Measurements from ENCODE around the gene KRTAP12-3.
"Not testable (repeated sequence)": the region's sequence is repeated elsewhere in the genome, so short reads cannot be mapped to it uniquely, and the experiment has no call there.

KRTAP12-3 gene

GRCh38 chr21:44628707-44629391 is 28.9 kb upstream of the KRTAP12-3 start:
- no peak overlapping the region for H3K27ac ChIP-seq
- no peak for TF ChIP-seq CTCF (conservative IDR thresholded peaks at IDR 0.05)

GRCh38 chr21:44630440-44630839 is 27.3 kb upstream of the KRTAP12-3 start:
- H3K27ac ChIP-seq: no peak overlapping the region
- no peak for TF ChIP-seq CTCF (conservative IDR thresholded peaks at IDR 0.05)

GRCh38 chr21:44632067-44632466 is 25.7 kb upstream of the KRTAP12-3 start:
- no peak for TF ChIP-seq CTCF (conservative IDR thresholded peaks at IDR 0.05)
- H3K27ac ChIP-seq: no peak overlapping the region

- no peak overlapping the region for H3K27ac ChIP-seq
- no peak for TF ChIP-seq CTCF (conservative IDR thresholded peaks at IDR 0.05)
These were observed 21.3 kb upstream of the KRTAP12-3 start for GRCh38 chr21:44636209-44637017.

GRCh38 chr21:44637018-44637850 is 20.5 kb upstream of the KRTAP12-3 start, which contains the start of gene KRTAP10-10:
Gene KRTAP10-10, plus strand, starts transcription at chr21:44637356. Its CDS starts 62 bp downstream, at chr21:44637418.
- TF ChIP-seq CTCF (conservative IDR thresholded peaks at IDR 0.05): no peak
- H3K27ac ChIP-seq: no peak within 1 kb of the TSS

GRCh38 chr21:44637851-44638348 is 19.8 kb upstream of the KRTAP12-3 start:
- H3K27ac ChIP-seq: not testable (repeated sequence)

GRCh38 chr21:44638506-44639330 is 19.0 kb upstream of the KRTAP12-3 start:
- H3K27ac ChIP-seq: not testable (repeated sequence)
